M059J (cell line): ENCODE measurements around the gene DHRS13. TPM values are rescaled to one million over a fixed set of nuclear protein-coding genes. Genes with fewer than 3 reads are reported as not detected.
"Not testable (repeated sequence)": the region's sequence is repeated elsewhere in the genome, so short reads cannot be mapped to it uniquely, and the experiment has no call there.

Source experiments
- DNase-seq: peaks from one replicate; pipeline ENCODE4 v3.0.0-alpha.2; 2012; ENCODE audit warnings: low read depth
- total RNA-seq: library from RNA; depleted of rRNA; stranded (reverse); fragments of >200 nt; shearing (Covaris generic); gene quantifications from 2 replicates; pipeline ENCODE4 v1.2.3, GENCODE V29; 2014; rRNA removed

The DHRS13 gene
- total RNA-seq, 1 experiment from 2014 or later = 9.0 TPM

DNA sequence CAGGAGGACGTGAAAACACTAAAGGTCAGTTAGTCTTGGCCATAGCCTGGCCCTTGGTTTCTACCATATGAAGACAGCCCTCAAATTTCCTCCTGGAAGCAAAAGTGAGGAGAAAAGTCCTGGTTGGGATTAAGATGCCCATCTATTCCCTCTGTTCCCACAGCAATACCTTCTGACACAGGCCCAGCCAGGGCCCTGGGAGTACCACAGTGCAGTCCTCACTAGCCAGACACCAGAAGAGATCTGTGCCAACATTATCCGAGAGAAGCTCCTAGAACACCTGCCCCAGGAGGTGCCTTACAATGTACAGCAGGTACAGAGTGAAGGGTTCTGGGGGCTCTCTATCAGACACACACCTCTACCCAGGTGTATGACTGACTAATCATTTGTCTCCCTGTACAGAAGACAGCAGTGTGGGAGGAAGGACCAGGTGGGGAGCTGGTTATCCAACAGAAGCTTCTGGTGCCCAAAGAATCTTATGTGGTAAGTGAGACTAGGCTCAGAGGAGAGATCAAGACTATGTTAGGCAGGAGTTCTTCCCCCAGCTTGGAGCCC, 44.0 kb downstream of the DHRS13 start:
- DNase-seq = no peak

GRCh38 chr17:28857905-28858800, 44.7 kb downstream of the DHRS13 start:
- DNase-seq = no peak

DNA sequence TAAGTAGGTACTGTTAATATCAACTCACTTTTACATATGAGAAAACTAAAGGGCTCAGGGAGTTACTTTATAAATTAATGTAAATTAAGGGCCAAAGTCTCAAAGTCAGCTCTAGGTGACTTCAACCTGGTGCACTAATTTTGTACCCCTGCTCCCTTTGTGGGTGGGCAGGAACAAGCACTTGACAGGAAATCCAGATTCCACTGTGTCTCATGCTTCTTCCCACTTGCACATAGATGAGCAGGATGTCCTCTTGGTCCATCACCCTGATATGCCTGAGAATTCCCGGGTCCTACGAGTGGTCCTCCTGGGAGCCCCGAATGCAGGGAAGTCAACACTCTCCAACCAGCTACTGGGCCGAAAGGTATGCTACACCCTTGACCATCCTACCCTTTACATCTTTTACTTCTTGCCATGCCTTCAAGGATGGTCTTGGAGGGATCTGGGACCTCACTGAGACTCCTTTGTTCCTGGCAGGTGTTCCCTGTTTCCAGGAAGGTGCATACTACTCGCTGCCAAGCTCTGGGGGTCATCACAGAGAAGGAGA, 46.8 kb downstream of the DHRS13 start:
- DNase-seq = no peak

- DNase-seq = no peak
These were observed 47.6 kb downstream of the DHRS13 start for GRCh38 chr17:28855336-28855679.

DNA sequence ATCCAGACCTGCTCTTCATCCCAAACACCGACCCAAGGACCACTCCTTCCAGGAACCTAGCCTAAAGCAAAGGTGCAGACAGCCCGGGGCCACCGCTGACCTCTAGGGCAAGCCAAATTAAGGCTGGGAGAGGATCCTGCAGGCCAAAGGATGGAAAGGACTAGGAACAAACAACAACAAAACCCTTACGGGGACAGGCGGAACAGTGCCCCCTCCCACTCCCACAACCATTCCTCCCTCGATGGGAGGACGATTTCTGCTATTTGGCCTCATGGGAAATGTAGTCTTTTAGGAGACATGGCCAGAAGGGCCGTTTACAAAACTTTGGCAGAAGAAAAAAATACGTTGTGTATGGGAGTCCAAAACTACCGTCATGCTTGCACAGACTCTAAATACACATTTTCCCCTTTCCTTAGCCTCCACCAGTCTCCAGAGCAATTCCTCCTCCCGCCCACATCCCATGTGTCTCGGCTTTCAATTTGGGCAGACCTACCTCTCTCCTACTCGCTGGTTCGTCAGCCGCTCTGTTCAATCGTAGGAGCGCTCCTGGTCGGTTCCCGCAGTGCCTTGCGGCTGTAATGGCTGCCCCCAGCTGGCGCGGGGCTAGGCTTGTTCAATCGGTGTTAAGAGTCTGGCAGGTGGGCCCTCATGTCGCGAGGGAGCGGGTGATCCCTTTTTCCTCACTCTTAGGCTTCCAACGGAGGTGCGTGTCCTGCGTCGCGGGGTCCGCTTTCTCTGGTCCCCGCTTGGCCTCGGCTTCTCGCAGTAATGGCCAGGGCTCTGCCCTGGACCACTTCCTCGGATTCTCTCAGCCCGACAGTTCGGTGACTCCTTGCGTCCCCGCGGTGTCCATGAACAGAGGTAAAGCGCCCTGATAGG, 48.2 kb downstream of the DHRS13 start, which contains the start of gene ERAL1:
Gene ERAL1 (plus strand): TSS at position 560 of the 879 bp plus-strand sequence. CDS start 19 bp downstream, at position 579.
- DNase-seq = peak; percentile 84

- DNase-seq = no peak
These were observed 49.6 kb downstream of the DHRS13 start for GRCh38 chr17:28853295-28853694.

DNA sequence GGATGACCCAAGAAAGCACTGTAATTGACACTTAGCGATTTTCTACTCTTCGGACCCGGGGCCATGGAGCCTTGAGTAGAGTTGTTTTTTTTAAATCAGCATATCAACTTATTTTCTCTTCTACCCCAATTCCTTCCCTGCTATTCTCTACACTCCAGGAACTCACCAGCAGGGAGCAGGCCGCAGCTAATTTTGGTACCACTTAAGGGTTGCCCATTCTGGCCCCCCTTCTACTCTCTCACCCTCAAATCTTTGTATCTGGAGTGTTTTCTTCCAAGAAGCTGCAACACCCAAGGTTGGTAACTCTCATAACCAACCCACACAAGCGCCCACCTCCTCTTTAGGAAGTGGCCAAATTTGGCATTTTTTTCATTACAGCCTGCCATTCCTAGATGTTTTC, 53.6 kb downstream of the DHRS13 start:
- DNase-seq = peak; percentile 16

DNA sequence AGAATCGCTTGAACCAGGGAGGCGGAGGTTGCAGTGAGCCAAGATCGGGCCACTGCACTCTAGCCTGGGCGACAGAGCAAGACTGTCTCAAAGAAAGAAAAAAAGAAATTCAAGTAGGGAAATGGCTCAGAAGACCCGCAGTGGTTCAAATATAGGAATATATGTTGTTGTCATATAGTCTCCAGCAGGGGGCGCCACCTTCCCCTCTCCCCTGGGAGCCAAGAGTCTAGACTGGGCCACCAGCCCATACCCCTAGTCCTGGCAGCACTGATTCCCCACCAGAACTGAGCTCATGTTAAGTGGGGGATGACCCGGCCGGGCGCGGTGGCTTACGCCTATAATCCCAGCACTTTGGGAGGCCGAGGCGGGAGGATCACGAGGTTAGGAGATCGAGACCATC, 54.2 kb downstream of the DHRS13 start:
- DNase-seq = not testable (repeated sequence)

Other genes with a start within 250 kb of the DHRS13 start
- 74.0 and 81.7 TPM in 2 replicates for gene SDF2, start 241.2 kb downstream of the DHRS13 start, total RNA-seq
- 20.8 and 28.1 TPM in 2 replicates for gene SUPT6H, start 240.9 kb downstream of the DHRS13 start, total RNA-seq
- gene PROCA1, start 191.2 kb downstream of the DHRS13 start, total RNA-seq = 0.84 and 1.3 TPM in 2 replicates
- 27.3 and 32.1 TPM in 2 replicates for gene RAB34, start 185.2 kb downstream of the DHRS13 start, total RNA-seq
- 444 and 507 TPM in 2 replicates for gene RPL23A, start 183.1 kb downstream of the DHRS13 start, total RNA-seq
- gene TLCD1, start 176.8 kb downstream of the DHRS13 start, total RNA-seq = 9.4 and 11.2 TPM in 2 replicates
- gene NEK8, start 174.3 kb downstream of the DHRS13 start, total RNA-seq = 2.4 and 2.6 TPM in 2 replicates
- gene TRAF4, start 159.1 kb downstream of the DHRS13 start, total RNA-seq = 44.9 and 48.0 TPM in 2 replicates
- gene FAM222B, start 60.3 kb downstream of the DHRS13 start, total RNA-seq = 3.2 and 13.2 TPM in 2 replicates
- gene ERAL1, start 48.1 kb downstream of the DHRS13 start, total RNA-seq = 34.4 and 41.7 TPM in 2 replicates
- gene FLOT2, start 5.3 kb downstream of the DHRS13 start, total RNA-seq = 23.6 and 27.6 TPM in 2 replicates
- gene PHF12, start 48.4 kb upstream of the DHRS13 start, total RNA-seq = 19.8 and 22.9 TPM in 2 replicates
- not detected in 2 replicates for gene SEZ6, start 103.0 kb upstream of the DHRS13 start, total RNA-seq
- 0.71 and 5.5 TPM in 2 replicates for gene PIPOX, start 140.1 kb upstream of the DHRS13 start, total RNA-seq